ENCODE measurements around the gene TM9SF3.

The TM9SF3 gene

GRCh38 chr10:96586419-96587263 lies at the start of gene TM9SF3:
Gene TM9SF3, minus strand, starts transcription at chr10:96587012. Its CDS starts 177 bp downstream, at chr10:96586835.
- H3K36me3 ChIP-seq (ENCODE audit: control insufficient read depth, insufficient read depth, low read length), result no peaks in the 10 kb centered on the region
- H3K9ac ChIP-seq (ENCODE audit: low read length), result peak within 1 kb of the TSS; percentile 95
- peaks cover 30% of the 10 kb centered on the region for H3K4me1 ChIP-seq (ENCODE audit: control insufficient read depth, insufficient read depth, low read length)
- H3K4me3 ChIP-seq (ENCODE audit: low read length), result peak within 1 kb of the TSS; percentile 68
- no peaks in the 10 kb centered on the region for H3K27me3 ChIP-seq (ENCODE audit: control insufficient read depth, insufficient read depth, low read length)
- H3K9me3 ChIP-seq (ENCODE audit: control insufficient read depth, low read length), result no peaks in the 10 kb centered on the region

DNA sequence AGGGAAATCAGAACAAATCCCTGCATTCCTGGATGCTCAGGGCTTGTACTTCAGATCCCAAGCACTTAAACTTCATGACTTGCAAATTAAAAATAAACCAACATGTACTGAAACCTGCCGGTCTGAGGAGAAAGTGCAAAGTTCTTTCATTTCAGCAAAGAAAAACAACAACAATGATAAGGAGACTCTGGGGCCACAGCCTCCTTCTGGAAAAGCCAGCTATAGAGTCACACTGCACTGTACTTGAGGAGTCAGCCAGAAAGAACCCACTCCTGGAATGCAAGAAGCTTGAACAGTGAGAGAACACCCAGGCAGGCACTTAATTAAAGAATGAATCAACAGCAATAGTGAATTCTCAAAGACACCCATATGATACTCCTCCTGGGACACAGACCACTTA lies 49.7 kb upstream of the TM9SF3 start:
- H3K4me1 ChIP-seq (ENCODE audit: control insufficient read depth, insufficient read depth, low read length), result peaks cover 14% of the 10 kb centered on the region
- H3K9ac ChIP-seq (ENCODE audit: low read length), result no peak overlapping the region
- no peaks in the 10 kb centered on the region for H3K36me3 ChIP-seq (ENCODE audit: control insufficient read depth, insufficient read depth, low read length)
- no peak overlapping the region for H3K4me3 ChIP-seq (ENCODE audit: low read length)
- H3K27me3 ChIP-seq (ENCODE audit: control insufficient read depth, insufficient read depth, low read length), result no peaks in the 10 kb centered on the region
- no peaks in the 10 kb centered on the region for H3K9me3 ChIP-seq (ENCODE audit: control insufficient read depth, low read length)

- no peak overlapping the region for H3K4me3 ChIP-seq (ENCODE audit: low read length)
- no peaks in the 10 kb centered on the region for H3K9me3 ChIP-seq (ENCODE audit: control insufficient read depth, low read length)
- no peaks in the 10 kb centered on the region for H3K27me3 ChIP-seq (ENCODE audit: control insufficient read depth, insufficient read depth, low read length)
- H3K36me3 ChIP-seq (ENCODE audit: control insufficient read depth, insufficient read depth, low read length), result no peaks in the 10 kb centered on the region
- peaks cover 14% of the 10 kb centered on the region for H3K4me1 ChIP-seq (ENCODE audit: control insufficient read depth, insufficient read depth, low read length)
- H3K9ac ChIP-seq (ENCODE audit: low read length), result no peak overlapping the region
Observed at GRCh38 chr10:96632974-96633710, 46.3 kb upstream of the TM9SF3 start.

GRCh38 chr10:96627292-96627691 lies 40.5 kb upstream of the TM9SF3 start:
- no peak overlapping the region for H3K9ac ChIP-seq (ENCODE audit: low read length)
- H3K27me3 ChIP-seq (ENCODE audit: control insufficient read depth, insufficient read depth, low read length), result no peaks in the 10 kb centered on the region
- H3K36me3 ChIP-seq (ENCODE audit: control insufficient read depth, insufficient read depth, low read length), result no peaks in the 10 kb centered on the region
- no peak overlapping the region for H3K4me3 ChIP-seq (ENCODE audit: low read length)
- peaks cover 19% of the 10 kb centered on the region for H3K4me1 ChIP-seq (ENCODE audit: control insufficient read depth, insufficient read depth, low read length)
- H3K9me3 ChIP-seq (ENCODE audit: control insufficient read depth, low read length), result no peaks in the 10 kb centered on the region

DNA sequence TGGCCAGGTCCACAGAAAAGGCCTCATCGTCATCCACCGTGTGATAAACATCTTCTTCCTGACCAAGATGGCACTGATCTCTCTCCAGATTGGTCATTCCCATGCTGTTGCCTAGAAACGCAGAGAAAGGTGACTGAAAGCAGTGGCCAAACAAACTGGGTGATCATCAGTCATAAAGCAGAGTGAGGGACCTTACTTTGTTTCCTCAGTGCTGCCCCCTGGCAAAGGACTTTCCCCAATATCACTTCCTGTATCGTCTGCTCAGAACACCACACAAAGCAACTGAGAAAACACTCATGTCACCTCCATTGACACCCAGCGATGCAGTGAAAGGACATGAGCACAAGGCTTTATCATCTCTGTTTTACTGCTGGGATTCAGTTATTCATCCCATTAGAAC lies 40.0 kb upstream of the TM9SF3 start:
- Histone ChIP-seq H3K27me3 (ENCODE audit: control insufficient read depth, insufficient read depth, low read length) (no peaks in the 10 kb centered on the region), H3K36me3 (ENCODE audit: control insufficient read depth, insufficient read depth, low read length) (no peaks in the 10 kb centered on the region), H3K9me3 (ENCODE audit: control insufficient read depth, low read length) (no peaks in the 10 kb centered on the region), H3K4me3 (ENCODE audit: low read length) (no peak overlapping the region), H3K9ac (ENCODE audit: low read length) (no peak overlapping the region), H3K4me1 (ENCODE audit: control insufficient read depth, insufficient read depth, low read length) (peaks cover 24% of the 10 kb centered on the region)

DNA sequence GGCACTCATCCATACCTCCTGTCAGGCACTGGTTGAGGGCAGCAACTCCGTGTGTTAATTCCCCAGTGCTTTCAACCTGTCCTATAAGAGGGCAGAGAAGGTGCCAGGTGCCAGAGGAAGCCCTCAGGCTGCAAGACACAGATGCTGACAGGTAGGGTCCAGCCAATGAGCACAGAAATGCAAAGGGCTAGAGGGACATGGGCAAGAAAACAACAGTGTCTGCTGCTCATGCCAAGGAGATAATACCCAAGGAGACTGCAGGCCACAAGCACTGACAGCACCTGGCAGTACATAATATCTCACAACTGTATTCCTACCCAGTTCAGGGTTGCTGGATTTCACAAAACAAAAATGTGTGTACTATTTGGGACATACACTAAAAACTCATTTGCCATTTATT lies 38.4 kb upstream of the TM9SF3 start:
- no peak overlapping the region for H3K4me3 ChIP-seq (ENCODE audit: low read length)
- no peaks in the 10 kb centered on the region for H3K27me3 ChIP-seq (ENCODE audit: control insufficient read depth, insufficient read depth, low read length)
- no peak overlapping the region for H3K9ac ChIP-seq (ENCODE audit: low read length)
- no peaks in the 10 kb centered on the region for H3K36me3 ChIP-seq (ENCODE audit: control insufficient read depth, insufficient read depth, low read length)
- no peaks in the 10 kb centered on the region for H3K9me3 ChIP-seq (ENCODE audit: control insufficient read depth, low read length)
- peaks cover 40% of the 10 kb centered on the region for H3K4me1 ChIP-seq (ENCODE audit: control insufficient read depth, insufficient read depth, low read length)

GRCh38 chr10:96622013-96622787 lies 35.4 kb upstream of the TM9SF3 start:
- Histone ChIP-seq H3K36me3 (ENCODE audit: control insufficient read depth, insufficient read depth, low read length) (no peaks in the 10 kb centered on the region), H3K27me3 (ENCODE audit: control insufficient read depth, insufficient read depth, low read length) (no peaks in the 10 kb centered on the region)

DNA sequence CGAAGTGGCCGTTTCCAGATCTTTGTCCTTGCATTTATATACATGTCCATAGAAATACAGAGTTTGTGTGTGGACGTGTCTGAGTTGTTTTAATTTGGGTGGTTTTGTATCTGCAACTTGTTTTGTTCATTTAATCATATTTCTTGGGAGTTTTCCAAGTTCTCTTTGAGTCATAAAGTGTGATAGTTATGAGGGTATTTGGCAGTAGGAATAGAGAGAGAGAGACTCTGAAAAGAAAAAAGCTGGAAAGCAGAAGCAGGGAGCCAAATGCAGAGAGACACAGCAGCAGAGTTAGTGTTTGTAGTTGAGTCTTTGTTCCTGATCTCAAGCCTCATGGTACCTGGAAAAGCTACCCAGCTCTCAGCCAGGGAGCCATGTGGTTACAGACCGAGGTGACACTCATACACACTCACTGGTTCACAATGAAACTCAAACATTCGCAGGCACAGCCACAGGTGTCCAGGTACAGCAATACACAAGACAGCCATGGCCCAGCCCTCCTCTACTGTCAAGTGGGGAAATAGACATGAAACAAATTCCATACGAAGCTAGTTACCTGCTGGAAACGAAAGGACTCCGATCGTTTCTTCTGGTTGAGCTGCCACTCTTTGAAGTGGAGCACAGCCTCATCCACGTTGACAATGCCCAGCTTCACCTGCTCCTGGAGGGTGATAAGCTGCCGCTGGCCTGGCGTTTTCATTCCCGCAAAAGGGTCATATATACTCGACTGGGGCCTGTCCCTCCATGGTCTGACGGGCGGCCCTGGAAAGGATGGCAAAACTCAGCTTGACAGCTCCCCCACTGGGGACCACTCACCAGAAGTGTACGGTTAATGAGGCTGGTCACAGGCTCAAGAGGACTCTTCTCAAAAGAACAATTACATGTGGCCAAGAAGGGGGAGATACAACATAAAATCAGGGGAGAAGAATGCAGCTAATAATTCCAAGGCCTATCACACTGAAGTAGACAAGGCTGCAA lies 33.3 kb upstream of the TM9SF3 start:
- no peaks in the 10 kb centered on the region for H3K27me3 ChIP-seq (ENCODE audit: control insufficient read depth, insufficient read depth, low read length)
- no peak overlapping the region for H3K9ac ChIP-seq (ENCODE audit: low read length)
- no peak overlapping the region for H3K4me3 ChIP-seq (ENCODE audit: low read length)
- no peaks in the 10 kb centered on the region for H3K9me3 ChIP-seq (ENCODE audit: control insufficient read depth, low read length)
- H3K36me3 ChIP-seq (ENCODE audit: control insufficient read depth, insufficient read depth, low read length), result no peaks in the 10 kb centered on the region
- peaks cover 64% of the 10 kb centered on the region for H3K4me1 ChIP-seq (ENCODE audit: control insufficient read depth, insufficient read depth, low read length)

More at GRCh38 chr10:96622013-96622787, 35.4 kb upstream of the TM9SF3 start:
- Histone ChIP-seq H3K4me3 (ENCODE audit: low read length) (no peak overlapping the region), H3K9me3 (ENCODE audit: control insufficient read depth, low read length) (no peaks in the 10 kb centered on the region), H3K9ac (ENCODE audit: low read length) (no peak overlapping the region), H3K4me1 (ENCODE audit: control insufficient read depth, insufficient read depth, low read length) (peaks cover 64% of the 10 kb centered on the region)

DNA sequence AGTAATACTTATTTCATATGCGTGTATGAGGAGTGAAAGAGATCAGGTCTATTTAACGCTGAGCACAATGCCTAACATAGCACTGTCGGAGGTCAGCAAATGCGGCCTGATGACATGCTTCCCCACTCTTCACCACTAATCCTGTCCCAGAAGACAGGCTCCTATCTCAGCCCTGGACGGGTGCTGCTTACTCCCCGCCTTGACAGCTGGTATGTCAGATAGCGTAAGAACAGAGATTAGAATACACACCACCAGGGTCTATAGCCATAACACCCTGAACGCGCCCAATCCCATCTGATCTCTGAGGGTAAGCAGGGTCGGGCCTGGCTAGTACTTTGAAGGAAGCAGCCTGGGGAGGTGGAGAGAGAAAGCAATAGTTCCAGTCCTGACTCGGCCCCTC lies 32.3 kb upstream of the TM9SF3 start:
- no peaks in the 10 kb centered on the region for H3K36me3 ChIP-seq (ENCODE audit: control insufficient read depth, insufficient read depth, low read length)
- peaks cover 69% of the 10 kb centered on the region for H3K4me1 ChIP-seq (ENCODE audit: control insufficient read depth, insufficient read depth, low read length)
- H3K9ac ChIP-seq (ENCODE audit: low read length), result peak overlapping the region; percentile 38
- no peaks in the 10 kb centered on the region for H3K9me3 ChIP-seq (ENCODE audit: control insufficient read depth, low read length)
- no peaks in the 10 kb centered on the region for H3K27me3 ChIP-seq (ENCODE audit: control insufficient read depth, insufficient read depth, low read length)
- H3K4me3 ChIP-seq (ENCODE audit: low read length), result no peak overlapping the region

DNA sequence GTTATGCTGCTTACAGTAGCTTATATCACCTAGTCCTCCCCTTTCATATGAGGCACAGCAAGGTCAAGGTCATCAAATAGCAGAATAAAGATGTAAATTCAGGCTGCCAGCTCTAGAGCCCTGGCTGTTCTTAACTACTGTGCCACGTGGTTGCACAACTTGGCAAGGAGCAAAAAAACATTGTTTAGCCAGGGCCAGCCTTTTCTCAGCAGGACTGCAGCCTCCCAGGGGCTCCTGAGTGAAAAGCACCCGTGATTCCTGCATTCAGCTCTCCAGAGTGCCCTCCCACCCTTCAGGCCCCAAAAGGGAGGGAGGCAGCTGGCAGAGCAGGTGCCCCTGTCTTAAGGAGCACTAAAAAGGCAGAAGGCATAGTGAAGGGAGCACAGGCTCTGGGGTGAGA lies 31.8 kb upstream of the TM9SF3 start:
- Histone ChIP-seq H3K36me3 (ENCODE audit: control insufficient read depth, insufficient read depth, low read length) (no peaks in the 10 kb centered on the region), H3K27me3 (ENCODE audit: control insufficient read depth, insufficient read depth, low read length) (no peaks in the 10 kb centered on the region), H3K4me3 (ENCODE audit: low read length) (no peak overlapping the region), H3K4me1 (ENCODE audit: control insufficient read depth, insufficient read depth, low read length) (peaks cover 70% of the 10 kb centered on the region), H3K9me3 (ENCODE audit: control insufficient read depth, low read length) (no peaks in the 10 kb centered on the region), H3K9ac (ENCODE audit: low read length) (peak overlapping the region; percentile 38)

- peaks cover 69% of the 10 kb centered on the region for H3K4me1 ChIP-seq (ENCODE audit: control insufficient read depth, insufficient read depth, low read length)
- H3K27me3 ChIP-seq (ENCODE audit: control insufficient read depth, insufficient read depth, low read length), result no peaks in the 10 kb centered on the region
- H3K4me3 ChIP-seq (ENCODE audit: low read length), result no peak overlapping the region
- H3K36me3 ChIP-seq (ENCODE audit: control insufficient read depth, insufficient read depth, low read length), result no peaks in the 10 kb centered on the region
- no peak overlapping the region for H3K9ac ChIP-seq (ENCODE audit: low read length)
- H3K9me3 ChIP-seq (ENCODE audit: control insufficient read depth, low read length), result no peaks in the 10 kb centered on the region
Observed at GRCh38 chr10:96616961-96617360, 30.1 kb upstream of the TM9SF3 start.

Measured in mucosa of stomach (tissue), 1 donor.